ENCODE results near the gene PRSS48. TPM values are rescaled to one million over a fixed set of nuclear protein-coding genes. Genes with fewer than 3 reads are reported as not detected.

Gene PRSS48
- polyA plus RNA-seq, 1 experiment, result not detected

DNA sequence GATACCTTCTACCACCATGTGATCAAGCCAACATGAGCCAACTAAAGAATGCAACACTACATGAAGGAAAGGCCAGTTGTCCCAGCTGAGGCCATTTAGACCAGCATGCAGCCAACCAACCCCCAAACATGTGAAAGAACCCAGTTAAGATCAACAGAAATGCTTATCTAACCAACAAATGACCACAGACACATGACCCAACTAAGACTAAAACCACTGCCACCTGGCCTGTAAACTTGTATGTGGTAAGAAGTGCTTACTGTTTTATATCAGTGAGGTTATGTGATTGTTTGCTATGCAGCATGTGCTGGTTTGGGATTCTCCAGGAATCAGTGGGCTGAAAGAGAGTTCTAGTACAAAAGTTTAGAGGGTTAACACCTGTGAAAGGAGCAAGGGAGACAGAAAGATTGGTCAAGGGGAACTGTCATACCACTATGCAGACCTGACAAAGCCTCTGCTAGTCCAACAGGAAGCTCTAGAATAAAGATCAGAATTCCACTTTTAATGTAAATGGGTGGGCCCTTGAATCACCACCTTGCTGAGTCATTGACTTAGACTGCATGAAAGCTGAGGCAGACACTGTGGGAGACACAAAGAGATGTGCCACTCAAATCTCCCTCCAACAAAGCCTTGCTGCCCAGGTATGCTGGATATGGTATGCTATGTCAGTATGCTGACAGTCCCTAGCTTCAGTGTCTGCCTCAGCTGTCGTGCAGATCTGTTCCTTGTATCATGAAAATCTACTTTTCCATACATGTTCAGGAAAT is 54.5 kb downstream of the PRSS48 start:
- H3K4me3 ChIP-seq (ENCODE audit: low read depth, low read length), result no peak overlapping the region
- no peak overlapping the region for H3K27ac ChIP-seq (ENCODE audit: low read depth, low read length)
- no peak for DNase-seq (ENCODE audit: low read depth, low spot score)
- H3K27me3 ChIP-seq (ENCODE audit: control insufficient read depth, insufficient read depth, low read length), result no peaks in the 10 kb centered on the region
- H3K9me3 ChIP-seq (ENCODE audit: control insufficient read depth, insufficient read depth, low read length), result no peaks in the 10 kb centered on the region
- TF ChIP-seq, protein P1, sequence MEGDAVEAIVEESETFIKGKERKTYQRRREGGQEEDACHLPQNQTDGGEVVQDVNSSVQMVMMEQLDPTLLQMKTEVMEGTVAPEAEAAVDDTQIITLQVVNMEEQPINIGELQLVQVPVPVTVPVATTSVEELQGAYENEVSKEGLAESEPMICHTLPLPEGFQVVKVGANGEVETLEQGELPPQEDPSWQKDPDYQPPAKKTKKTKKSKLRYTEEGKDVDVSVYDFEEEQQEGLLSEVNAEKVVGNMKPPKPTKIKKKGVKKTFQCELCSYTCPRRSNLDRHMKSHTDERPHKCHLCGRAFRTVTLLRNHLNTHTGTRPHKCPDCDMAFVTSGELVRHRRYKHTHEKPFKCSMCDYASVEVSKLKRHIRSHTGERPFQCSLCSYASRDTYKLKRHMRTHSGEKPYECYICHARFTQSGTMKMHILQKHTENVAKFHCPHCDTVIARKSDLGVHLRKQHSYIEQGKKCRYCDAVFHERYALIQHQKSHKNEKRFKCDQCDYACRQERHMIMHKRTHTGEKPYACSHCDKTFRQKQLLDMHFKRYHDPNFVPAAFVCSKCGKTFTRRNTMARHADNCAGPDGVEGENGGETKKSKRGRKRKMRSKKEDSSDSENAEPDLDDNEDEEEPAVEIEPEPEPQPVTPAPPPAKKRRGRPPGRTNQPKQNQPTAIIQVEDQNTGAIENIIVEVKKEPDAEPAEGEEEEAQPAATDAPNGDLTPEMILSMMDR (IDR thresholded peaks at IDR 0.05; ENCODE audit: low read depth, low read length), result no peak
- ChIA-PET POLR2A (no interaction called here), CTCF (no interaction called here)

DNA sequence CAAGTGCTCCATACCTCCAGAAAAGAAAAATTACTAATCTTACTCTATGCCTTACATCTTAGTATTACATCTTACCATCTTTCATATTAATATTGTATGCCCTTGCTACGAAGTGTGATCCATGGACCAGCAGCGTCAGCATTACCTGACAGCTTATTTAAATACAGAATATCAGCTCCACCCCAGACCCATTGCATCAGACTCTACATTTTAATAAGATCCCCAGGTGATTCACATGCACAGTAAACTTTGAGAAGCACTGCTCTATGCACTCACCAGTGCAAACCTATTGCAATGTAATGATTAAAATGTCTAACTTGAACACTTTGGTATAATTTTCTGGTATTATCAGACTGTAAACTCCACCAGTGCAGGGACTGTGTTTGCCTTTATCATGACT is 62.5 kb downstream of the PRSS48 start:
- H3K9me3 ChIP-seq (ENCODE audit: control insufficient read depth, insufficient read depth, low read length), result no peaks in the 10 kb centered on the region
- TF ChIP-seq, protein P1 (IDR thresholded peaks at IDR 0.05; ENCODE audit: low read depth, low read length), result no peak

DNA sequence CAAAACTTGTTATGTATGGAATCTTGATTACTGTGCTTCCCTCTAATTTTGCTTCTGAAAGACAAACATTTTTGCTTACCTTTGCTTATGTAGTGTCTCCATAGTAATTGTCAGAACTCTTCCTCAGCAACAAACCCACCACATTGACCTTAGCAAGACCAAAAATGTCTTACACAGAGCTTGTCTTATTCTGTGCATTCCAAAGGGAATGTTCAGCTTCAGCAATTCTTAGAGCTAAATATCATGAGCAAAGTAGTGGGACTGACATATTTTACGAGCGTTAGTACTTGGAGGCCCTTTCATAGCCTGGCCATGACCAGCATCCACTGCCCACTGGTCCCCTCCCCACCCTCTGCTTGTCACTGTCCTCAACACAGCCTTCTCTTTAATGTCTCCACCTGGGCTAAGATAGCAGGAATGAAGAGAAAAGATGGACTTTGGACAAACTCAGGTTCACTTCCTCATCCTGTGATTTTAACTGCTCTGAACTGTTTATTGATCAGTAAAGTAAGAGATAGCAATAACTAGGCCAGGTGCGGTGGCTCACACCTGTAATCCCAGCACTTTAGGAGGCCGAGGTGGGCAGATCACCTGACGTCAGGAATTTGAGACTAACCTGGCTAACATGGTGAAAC is 63.9 kb downstream of the PRSS48 start:
- H3K4me3 ChIP-seq (ENCODE audit: low read depth, low read length), result no peak overlapping the region
- H3K27me3 ChIP-seq (ENCODE audit: control insufficient read depth, insufficient read depth, low read length), result peaks cover 17% of the 10 kb centered on the region
- CTCF ChIA-PET, result interaction anchor here (0.5 to 0.7 kb wide), 2 partner anchors 30 to 324 kb away, joined by 3 to 11 read pairs; no protein-coding TSS in a partner anchor
- DNase-seq (ENCODE audit: low read depth, low spot score), result no peak
- H3K9me3 ChIP-seq (ENCODE audit: control insufficient read depth, insufficient read depth, low read length), result no peaks in the 10 kb centered on the region
- no peak overlapping the region for H3K27ac ChIP-seq (ENCODE audit: low read depth, low read length)
- POLR2A ChIA-PET, result no interaction called here
- TF ChIP-seq, protein P1 (IDR thresholded peaks at IDR 0.05; ENCODE audit: low read depth, low read length), result no peak

More for the DNA sequence above, 62.5 kb downstream of the PRSS48 start:
- ChIA-PET POLR2A (no interaction called here), CTCF (no interaction called here)
- no peak overlapping the region for H3K4me3 ChIP-seq (ENCODE audit: low read depth, low read length)
- H3K27ac ChIP-seq (ENCODE audit: low read depth, low read length), result no peak overlapping the region
- peaks cover 8% of the 10 kb centered on the region for H3K27me3 ChIP-seq (ENCODE audit: control insufficient read depth, insufficient read depth, low read length)
- no peak for DNase-seq (ENCODE audit: low read depth, low spot score)

Small RNA genes within 50 kb of the gene (small RNA-seq; reads per million reads assigned to genes)
- gene AC104819.2 (ENCODE audit: insufficient read length, low read depth) (not detected), gene RNU6-1282P (ENCODE audit: insufficient read length, low read depth) (not detected)

Other genes starting within 250 kb of the PRSS48 start
- gene RPS3A, start 177.5 kb upstream of the PRSS48 start, polyA plus RNA-seq (2011; rRNA removed), result 3,195 and 4,190 TPM in 2 replicates
- 30.1 and 32.6 TPM in 2 replicates for gene SH3D19, start 48.4 kb downstream of the PRSS48 start, polyA plus RNA-seq (2011; rRNA removed)
- 0.06 TPM in 1 of 2 replicates, not detected in the other for gene FHIP1A, start 132.0 kb downstream of the PRSS48 start, polyA plus RNA-seq (2011; rRNA removed)

Measured in AG04450 (cell line).